Right atrium auricular region (tissue), 2 donors: ENCODE results near the gene APOB. TPM values are rescaled to one million over a fixed set of nuclear protein-coding genes. Genes with fewer than 3 reads are reported as not detected.

Source experiments
- DNase-seq: peaks from one replicate; pipeline ENCODE4 v3.0.0-alpha.2; 2019; ENCODE audit warnings: low spot score
- H3K27ac ChIP-seq, 2 donors: fragments of 200-600 bp; sonication (generic); 1 replicate in 1 of 2; 2 replicates in 1 of 2; pipeline ENCODE4 v1.5.1; 2016 to 2019
- H3K27me3 ChIP-seq, 2 donors: fragments of 200-600 bp; sonication (generic); one replicate each; pipeline versions ENCODE4 v1.5.1 to v1.6.0; 2017 to 2019
- H3K36me3 ChIP-seq: fragments of 200-600 bp; sonication (generic); one replicate; pipeline ENCODE4 v1.5.1; 2016
- H3K4me1 ChIP-seq, 2 donors: fragments of 200-600 bp; sonication (generic); one replicate each; pipeline versions ENCODE4 v1.5.1 to v1.6.0; 2017 to 2019
- H3K4me3 ChIP-seq, 2 donors: fragments of 200-600 bp; sonication (generic); 1 replicate in 1 of 2; 2 replicates in 1 of 2; pipeline ENCODE4 v1.5.1; 2017 to 2019; ENCODE audit warnings: mild to moderate bottlenecking in 1 of 2, moderate library complexity in 1 of 2
- H3K9me3 ChIP-seq, 2 donors: fragments of 200-600 bp; sonication (generic); one replicate each; pipeline ENCODE4 v1.5.1; 2019
- total RNA-seq, 2 donors: library from RNA; depleted of rRNA; stranded (reverse); fragments of >200 nt; gene quantifications; one replicate each; pipeline ENCODE4 v1.1.0, GENCODE V29; 2016
- TF ChIP-seq, protein P1 (sequence below), 2 donors: fragments of 200-600 bp; sonication (generic); IDR thresholded peaks; one replicate each; pipeline ENCODE4 v1.5.1; 2019; ENCODE audit warnings: antibody characterized with exemption in 2 of 2

The APOB gene
- total RNA-seq, 2 donors from 2014 or later, result 20.1 to 45.3 TPM

- no peak overlapping the region for H3K4me3 ChIP-seq
- no peak overlapping the region for H3K27ac ChIP-seq
- H3K4me1 ChIP-seq, result no peaks in the 10 kb centered on the region
- H3K27me3 ChIP-seq, result no peaks in the 10 kb centered on the region
- H3K9me3 ChIP-seq, result no peaks in the 10 kb centered on the region
- no peaks in the 10 kb centered on the region for H3K36me3 ChIP-seq
- TF ChIP-seq, protein P1, sequence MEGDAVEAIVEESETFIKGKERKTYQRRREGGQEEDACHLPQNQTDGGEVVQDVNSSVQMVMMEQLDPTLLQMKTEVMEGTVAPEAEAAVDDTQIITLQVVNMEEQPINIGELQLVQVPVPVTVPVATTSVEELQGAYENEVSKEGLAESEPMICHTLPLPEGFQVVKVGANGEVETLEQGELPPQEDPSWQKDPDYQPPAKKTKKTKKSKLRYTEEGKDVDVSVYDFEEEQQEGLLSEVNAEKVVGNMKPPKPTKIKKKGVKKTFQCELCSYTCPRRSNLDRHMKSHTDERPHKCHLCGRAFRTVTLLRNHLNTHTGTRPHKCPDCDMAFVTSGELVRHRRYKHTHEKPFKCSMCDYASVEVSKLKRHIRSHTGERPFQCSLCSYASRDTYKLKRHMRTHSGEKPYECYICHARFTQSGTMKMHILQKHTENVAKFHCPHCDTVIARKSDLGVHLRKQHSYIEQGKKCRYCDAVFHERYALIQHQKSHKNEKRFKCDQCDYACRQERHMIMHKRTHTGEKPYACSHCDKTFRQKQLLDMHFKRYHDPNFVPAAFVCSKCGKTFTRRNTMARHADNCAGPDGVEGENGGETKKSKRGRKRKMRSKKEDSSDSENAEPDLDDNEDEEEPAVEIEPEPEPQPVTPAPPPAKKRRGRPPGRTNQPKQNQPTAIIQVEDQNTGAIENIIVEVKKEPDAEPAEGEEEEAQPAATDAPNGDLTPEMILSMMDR (IDR thresholded peaks at IDR 0.05), result no peak
- DNase-seq, result no peak
These were observed 34.4 kb upstream of the APOB start for GRCh38 chr2:21078296-21078695.

- no peak overlapping the region for H3K4me3 ChIP-seq
- no peaks in the 10 kb centered on the region for H3K27me3 ChIP-seq
- H3K36me3 ChIP-seq, result no peaks in the 10 kb centered on the region
- no peak for DNase-seq
- no peak overlapping the region for H3K27ac ChIP-seq
- H3K4me1 ChIP-seq, result no peaks in the 10 kb centered on the region
- TF ChIP-seq, protein P1 (IDR thresholded peaks at IDR 0.05), result no peak
- no peaks in the 10 kb centered on the region for H3K9me3 ChIP-seq
These were observed 28.8 kb upstream of the APOB start for GRCh38 chr2:21072477-21073242.

DNA sequence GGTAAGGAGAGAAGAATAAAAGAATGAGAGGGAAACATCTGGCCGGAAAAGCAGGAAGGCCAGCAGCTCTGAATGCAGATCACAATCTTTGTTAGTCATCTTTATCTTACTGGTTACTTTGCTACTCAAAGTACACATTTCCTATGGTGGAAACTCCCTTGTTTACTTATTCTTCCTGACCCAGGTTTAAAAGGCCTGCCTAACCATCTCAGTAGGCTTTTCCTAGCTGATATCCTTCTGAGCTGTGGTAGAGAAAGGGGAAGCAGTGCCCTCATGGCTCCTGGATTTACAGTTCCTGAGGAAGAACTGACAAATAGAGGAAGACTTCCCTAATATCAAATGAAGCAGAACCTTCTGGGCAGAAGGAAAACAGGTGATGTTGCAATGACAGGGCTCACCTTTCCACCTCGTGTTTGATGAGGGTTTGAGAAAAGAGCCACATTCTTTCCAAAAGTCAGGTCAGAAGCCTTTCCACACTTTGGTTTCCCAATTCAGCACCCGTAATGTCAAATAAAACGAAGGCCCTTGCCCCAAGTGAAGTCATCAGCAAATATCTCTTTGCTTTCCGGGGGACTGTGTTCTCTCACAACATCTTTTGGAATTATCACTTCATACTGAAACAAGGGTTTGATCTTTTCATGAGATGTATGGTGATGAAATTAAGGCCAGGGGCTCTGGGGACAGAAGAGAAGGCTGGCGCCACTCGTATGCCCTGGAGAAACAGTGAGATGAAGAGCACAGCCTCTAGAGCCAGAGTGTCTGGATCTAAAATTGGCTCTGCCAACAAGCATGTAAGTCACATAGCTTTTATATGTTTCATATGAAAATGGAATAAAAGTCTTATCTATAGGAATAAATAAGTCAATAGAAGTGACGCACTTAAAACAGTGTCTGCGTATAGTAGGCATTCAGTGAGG lies 26.7 kb upstream of the APOB start:
- Histone ChIP-seq H3K4me1 (no peaks in the 10 kb centered on the region), H3K36me3 (no peaks in the 10 kb centered on the region), H3K27me3 (no peaks in the 10 kb centered on the region), H3K9me3 (no peaks in the 10 kb centered on the region), H3K27ac (no peak overlapping the region), H3K4me3 (no peak overlapping the region)
- TF ChIP-seq, protein P1 (IDR thresholded peaks at IDR 0.05), result no peak
- no peak for DNase-seq

- H3K27me3 ChIP-seq, result no peaks in the 10 kb centered on the region
- no peak overlapping the region for H3K4me3 ChIP-seq
- no peaks in the 10 kb centered on the region for H3K9me3 ChIP-seq
- H3K4me1 ChIP-seq, result no peaks in the 10 kb centered on the region
- TF ChIP-seq, protein P1 (IDR thresholded peaks at IDR 0.05), result no peak
- DNase-seq, result no peak
- no peaks in the 10 kb centered on the region for H3K36me3 ChIP-seq
- H3K27ac ChIP-seq, result no peak overlapping the region
These were observed 26.0 kb upstream of the APOB start for GRCh38 chr2:21069746-21070340.

- Histone ChIP-seq H3K4me3 (no peak overlapping the region), H3K27ac (no peak overlapping the region), H3K36me3 (no peaks in the 10 kb centered on the region), H3K27me3 (no peaks in the 10 kb centered on the region), H3K9me3 (no peaks in the 10 kb centered on the region), H3K4me1 (no peaks in the 10 kb centered on the region)
- TF ChIP-seq, protein P1 (IDR thresholded peaks at IDR 0.05), result no peak
- DNase-seq, result no peak
These were observed 24.1 kb upstream of the APOB start for GRCh38 chr2:21067859-21068537.
